NOMO-1 (cell line): ENCODE data around the gene LBHD2.
"Not testable (repeated sequence)": the region's sequence is repeated elsewhere in the genome, so short reads cannot be mapped to it uniquely, and the experiment has no call there.

Source experiments
- DNase-seq, 2 experiments: peaks; one replicate each; lab custom pipeline; 2025; ENCODE audit not compliant: unreplicated experiment in 2 of 2; lab: John Stamatoyannopoulos, UW

The LBHD2 gene

GRCh38 chr14:103117499-103117898, 33.5 kb downstream of the LBHD2 start:
- DNase-seq, result not testable (repeated sequence)

DNA sequence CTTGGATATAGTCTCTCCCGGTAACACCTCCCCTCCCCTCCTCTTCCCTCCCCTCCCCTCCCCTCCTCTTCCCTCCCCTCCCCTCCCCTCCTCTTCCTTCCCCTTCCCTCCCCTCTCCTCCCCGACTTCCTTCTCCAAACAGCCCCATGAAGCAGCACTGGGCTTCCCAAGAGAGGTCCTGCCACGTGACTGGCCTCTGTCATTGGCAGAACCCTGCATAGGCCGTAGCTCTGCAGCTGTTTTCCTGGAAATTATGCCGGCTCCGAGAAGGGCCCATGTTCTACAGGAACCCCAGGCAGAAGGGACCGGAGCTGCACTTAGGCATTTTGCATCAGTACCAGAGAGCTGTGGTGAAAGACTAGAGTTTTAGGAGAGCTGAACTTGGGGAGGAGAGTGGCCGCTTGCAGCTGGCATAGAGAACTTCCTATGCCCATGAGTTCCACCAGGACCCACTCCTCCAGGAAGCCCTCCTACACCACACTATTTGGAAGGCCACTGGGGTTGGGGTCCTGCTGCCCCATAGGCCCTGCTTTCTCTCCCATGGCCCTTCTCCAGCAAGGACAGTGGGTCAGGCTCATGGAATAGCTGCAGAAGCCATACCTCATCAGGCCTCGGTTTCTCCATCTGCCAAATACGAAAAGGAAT, 34.1 kb downstream of the LBHD2 start:
- peak in 1 of 2 experiments; percentile 25 for DNase-seq

- DNase-seq, result peak; percentile 88 to 91
These were observed 34.8 kb downstream of the LBHD2 start for GRCh38 chr14:103118663-103119404.

DNA sequence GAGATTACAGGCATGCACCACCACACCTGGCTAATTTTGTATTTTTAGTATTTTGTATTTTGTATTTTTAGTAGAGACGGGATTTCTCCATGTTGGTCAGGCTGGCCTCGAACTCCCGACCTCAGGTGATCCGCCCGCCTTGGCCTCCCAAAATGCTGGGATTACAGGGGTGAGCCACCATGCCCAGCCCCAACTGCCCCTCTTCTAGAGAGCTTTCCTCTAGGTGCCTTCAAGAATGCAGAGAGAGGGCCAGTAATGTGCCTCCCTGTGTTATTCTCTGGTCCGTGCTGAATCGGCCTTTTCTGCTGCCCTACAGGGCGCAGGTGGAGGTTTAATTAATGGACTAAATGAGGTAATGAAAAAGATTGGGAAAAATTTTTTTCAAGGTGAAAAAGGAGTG, 35.5 kb downstream of the LBHD2 start:
- DNase-seq, result not testable (repeated sequence)

DNA sequence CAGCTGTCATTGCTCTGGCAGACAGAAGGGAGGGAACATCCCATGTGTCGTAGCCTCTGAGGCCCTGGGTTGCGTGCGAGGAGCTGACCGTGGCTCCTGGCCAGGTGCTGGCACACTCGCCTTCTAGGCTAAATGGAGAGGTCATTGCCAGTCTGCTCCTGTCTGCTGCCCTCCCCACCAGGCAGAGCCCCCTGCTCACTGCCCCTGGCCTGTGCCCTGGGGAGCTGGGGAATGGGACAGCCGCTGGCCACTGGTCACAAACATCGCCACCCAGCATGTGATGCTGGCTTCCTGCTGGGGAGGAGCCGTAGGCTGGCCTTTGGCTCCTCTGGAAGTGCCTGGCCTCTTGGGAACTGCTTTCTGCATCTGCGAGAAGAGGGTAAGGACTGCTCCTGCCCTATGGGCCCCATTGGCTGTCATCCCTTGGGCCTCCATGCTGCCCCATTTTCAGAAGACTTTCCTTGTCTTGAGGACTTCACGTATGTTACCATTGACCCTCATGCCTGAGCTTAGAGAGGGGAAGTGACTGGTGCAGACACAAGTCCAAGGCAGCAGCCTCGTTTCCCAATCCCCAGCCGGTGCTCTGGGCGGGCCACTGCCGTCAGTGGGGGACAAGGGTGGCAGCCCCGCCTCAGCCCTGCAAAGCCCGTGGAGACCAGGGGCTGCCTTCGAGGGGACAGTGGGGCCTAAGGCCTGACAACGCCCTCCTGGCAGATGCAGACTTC, 37.3 kb downstream of the LBHD2 start:
- DNase-seq, result peak; percentile 82 to 88

GRCh38 chr14:103121846-103122584, 38.0 kb downstream of the LBHD2 start:
- peak; percentile 82 to 86 for DNase-seq

- peak; percentile 45 to 49 for DNase-seq
These were observed 38.6 kb downstream of the LBHD2 start for GRCh38 chr14:103122585-103122946.

DNA sequence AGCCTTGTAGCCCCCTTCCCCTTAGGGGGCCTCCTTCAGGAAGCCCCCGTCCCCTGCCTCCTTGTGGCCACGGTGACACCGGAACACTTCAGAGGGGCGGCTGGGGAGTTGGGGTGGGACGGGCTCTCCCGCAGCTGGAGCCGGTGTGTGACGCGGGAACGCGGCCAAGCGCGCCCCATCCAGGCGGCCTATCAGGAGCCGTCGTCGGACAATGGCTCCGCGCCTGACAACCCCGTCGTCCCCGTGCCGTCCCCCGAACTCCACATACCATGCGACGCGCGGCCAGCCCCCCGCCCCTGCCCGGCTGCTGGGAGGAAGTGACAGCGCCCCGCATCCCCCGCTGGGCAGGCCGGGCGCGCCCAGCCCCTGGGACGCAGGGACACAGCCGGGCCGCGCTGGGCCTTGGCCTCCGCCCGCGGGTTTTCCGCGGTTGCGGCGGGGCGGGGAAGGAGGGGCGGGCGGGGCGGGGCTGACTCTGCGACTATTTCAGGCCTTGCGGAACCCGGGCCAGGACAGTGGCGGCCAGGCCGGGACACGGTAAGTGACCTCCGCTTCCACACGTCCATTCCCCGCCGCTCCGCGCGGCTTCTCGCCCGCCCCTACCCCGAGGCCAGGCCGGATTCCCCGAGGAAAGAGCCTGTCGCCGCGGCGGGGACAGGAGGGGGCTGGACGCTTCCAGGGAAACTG, 39.1 kb downstream of the LBHD2 start, which contains the start of gene TNFAIP2:
Gene TNFAIP2, plus strand, starts transcription at position 515 of the 687 bp plus-strand sequence. CDS start 2,997 bp downstream, outside the sequence.
- DNase-seq, result peak; percentile 54 to 63

DNA sequence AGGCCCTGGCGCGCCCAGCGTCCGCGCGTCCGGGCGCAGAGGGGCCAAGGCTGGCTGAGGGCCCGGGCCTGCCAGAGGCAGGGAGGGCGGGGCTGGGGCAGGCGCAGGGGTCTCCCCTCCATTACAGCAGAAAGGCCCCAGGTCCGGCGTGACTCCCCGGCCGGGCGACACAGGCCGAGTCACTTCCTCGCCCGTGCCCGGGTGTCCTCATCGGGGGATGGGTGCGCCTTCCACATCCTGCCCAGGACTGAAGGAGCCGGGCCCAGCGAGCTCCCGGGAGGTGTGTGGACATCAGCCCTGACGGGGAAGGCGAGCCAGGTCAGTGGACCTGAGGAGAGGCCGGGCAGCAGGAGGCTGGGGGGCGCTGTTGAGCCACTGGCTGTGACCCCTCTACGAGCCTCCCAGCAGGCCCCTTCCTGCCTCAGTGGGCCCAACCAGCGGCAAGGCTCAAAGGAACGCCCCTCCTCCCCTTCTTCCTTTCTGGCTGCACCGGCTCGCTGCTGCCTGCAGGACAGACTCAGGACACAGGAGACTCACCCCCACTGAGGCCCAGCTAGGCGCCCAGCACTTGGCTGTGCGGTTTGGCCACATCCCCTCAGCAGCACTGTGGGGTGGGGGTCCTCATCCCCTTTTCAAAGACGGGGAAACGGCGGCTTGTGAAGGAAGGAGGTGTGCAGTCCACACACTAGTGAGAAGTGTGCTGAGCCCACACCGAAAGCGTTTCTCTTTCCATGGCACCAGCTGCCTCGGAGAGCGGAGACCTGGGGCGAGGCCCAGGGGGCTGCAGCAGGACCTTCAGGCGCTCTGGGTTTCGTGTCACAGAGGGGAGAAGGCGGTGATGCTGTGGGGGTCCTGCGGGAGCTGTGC, 39.9 kb downstream of the LBHD2 start:
- DNase-seq, result no peak

GRCh38 chr14:103124501-103125001, 40.5 kb downstream of the LBHD2 start:
- DNase-seq, result no peak

DNA sequence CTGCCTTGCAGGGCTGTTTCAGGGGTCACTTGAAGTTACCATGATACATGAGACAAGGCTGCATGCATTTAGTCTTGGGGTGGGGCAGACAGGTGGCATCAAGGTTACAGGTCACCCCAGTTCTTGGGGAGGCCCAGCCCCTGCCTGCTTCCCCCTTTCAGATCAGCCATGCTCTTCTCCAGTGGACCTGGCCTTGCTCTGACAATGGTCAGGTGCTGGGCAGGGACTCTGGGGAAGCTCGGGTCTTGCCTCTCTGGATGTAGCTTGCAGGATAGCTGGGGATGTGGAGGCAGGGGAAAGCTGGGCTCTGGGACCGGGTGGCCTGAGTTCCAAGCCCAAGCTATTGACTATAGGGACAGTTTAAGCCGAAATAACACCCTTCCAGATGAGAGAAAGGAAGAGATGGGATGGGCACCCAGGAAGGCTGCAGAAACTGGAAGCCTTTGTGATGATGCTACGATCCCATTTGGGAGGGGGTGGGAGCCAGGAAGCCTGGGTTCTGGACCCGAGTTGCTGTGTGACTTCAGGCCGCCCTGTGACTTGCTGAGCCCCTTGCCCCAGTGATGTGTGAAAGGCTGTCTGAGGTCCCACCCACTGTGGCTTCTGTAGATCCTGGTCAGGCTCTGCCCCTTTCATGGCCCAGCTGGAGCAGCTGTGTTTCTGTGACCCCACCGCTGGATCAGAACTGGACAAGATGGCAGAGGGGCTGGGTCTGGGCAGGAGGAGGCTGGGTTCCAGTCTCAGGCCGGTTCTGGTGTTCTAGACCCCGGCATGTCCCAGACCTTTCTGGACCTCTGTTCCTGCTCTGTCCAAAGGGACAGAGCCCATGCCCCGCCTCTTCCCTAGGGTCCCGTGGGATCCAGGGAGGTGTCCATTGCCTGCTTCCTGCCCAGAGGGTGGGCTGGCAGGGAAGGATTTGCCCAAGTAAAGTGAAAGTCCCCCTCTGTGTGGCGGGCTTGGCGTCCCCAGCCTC, 41.4 kb downstream of the LBHD2 start:
- DNase-seq, result no peak

- DNase-seq, result no peak
These were observed 42.3 kb downstream of the LBHD2 start for GRCh38 chr14:103126088-103126872.

DNA sequence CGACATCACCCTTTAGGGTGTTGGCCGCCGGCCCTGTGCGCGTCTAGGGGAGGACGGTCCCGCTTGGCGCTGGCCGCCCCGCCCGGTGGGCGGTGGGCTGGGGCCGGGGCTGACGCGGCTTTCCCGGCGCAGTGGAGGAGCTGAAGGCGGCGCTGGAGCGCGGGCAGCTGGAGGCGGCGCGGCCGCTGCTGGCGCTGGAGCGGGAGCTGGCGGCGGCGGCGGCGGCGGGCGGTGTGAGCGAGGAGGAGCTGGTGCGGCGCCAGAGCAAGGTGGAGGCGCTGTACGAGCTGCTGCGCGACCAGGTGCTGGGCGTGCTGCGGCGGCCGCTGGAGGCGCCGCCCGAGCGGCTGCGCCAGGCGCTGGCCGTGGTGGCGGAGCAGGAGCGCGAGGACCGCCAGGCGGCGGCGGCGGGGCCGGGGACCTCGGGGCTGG, 42.9 kb downstream of the LBHD2 start:
- DNase-seq, result no peak

GRCh38 chr14:103127356-103127755, 43.3 kb downstream of the LBHD2 start:
- no peak for DNase-seq

GRCh38 chr14:103127861-103128598, 44.0 kb downstream of the LBHD2 start:
- no peak for DNase-seq

GRCh38 chr14:103128631-103129300, 44.8 kb downstream of the LBHD2 start:
- DNase-seq, result no peak
